Ecto neural progenitor cell (in vitro differentiated cells): ENCODE data around the gene PLEKHG5.

Source experiments
- DNase-seq: peaks from one replicate; pipeline ENCODE4 v3.0.0-alpha.2; 2018; ENCODE audit warnings: low spot score

The PLEKHG5 gene

GRCh38 chr1:6491480-6491962 lies at the start of gene PLEKHG5:
Gene PLEKHG5, minus strand, starts transcription at chr1:6491667. Its CDS starts 14,096 bp downstream, at chr1:6477571.
- DNase-seq, result no peak

GRCh38 chr1:6538956-6539355 lies 47.5 kb upstream of the PLEKHG5 start:
- DNase-seq, result no peak

DNA sequence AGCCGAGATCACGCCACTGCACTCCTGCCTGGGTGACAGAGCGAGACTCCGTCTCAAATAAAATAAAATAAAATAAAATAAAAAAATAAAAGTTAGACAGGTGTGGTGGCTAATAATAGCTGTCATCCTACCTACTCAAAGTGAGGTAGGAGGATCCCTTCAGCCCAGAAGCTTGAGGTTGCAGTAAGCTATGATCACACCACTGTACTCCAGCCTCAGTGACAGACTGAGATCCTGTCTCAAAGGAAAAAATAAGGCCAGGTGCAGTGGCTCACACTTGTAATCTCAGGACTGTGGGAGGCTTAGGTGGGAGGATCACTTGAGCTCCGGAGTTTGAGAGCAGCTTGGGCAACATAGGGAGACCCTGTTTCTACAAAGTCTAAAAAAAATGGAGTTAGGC lies 44.8 kb upstream of the PLEKHG5 start:
- DNase-seq, result no peak

DNA sequence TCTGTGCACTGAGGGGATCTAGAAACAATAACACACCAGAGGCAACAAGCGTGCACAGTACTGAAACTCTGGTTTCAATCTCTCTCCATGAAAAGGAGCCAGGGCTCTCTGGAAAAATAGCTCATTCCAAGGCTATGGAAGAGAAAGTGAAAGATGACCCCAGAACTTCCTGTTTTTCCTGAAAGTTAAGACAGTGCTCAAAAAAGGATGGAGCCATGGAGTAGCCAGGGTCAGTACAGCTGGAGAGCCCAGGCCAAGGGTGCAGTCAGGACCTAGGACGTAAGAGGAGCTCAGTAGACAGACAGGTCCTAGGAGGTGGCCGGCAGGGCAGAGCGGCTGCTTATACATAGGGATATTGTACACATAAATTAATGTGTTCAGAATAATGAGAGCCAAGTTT lies 43.7 kb upstream of the PLEKHG5 start:
- no peak for DNase-seq

DNA sequence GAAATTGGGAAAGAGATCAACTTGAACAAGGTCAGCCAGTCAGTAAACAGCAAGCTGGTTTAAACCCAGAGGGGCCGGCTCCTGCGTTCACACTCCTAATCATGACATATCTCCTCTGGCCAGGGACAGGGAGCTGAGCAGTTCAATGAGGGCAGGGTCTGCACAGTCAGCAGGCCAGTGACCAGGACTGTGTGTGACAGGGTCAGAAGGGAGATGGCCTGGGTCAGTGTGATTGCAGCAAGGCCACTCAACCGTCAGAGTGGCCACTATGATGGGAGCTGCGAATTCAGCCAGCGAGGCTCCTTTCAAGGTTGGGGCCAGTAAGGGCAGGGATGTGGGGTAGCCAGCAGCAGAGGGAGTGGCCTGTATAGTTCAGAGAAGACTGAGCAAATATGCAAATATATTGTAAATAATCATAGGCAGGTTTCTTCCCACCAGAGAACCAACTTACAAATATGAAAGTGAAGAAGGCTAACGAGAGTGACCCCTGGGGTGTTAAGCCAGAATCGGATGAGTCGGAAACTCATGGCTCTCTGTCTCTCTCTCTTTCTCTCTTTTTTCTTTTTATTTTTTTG lies 42.9 kb upstream of the PLEKHG5 start:
- no peak for DNase-seq

DNA sequence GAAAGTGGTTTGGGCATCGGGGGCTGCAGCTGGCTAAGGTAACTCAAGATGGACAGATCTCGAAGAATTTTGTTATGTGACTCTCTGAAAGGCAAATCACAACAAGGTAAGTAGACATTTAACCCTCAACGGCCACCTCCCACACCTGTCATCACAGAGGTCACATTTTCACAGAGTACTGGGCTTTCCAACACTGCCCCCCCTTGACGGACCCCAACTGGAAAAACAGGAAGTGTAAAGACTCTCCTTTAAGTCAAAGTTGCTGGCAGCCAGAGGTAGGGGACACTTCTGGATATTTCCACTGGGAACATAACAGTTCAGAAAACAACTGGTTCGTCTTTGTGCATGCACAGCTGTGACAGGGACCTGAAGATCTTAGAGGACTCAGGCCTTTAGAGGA lies 40.5 kb upstream of the PLEKHG5 start:
- no peak for DNase-seq

- DNase-seq, result no peak
Measured at GRCh38 chr1:6530504-6531160, 39.2 kb upstream of the PLEKHG5 start.

- DNase-seq, result no peak
Measured at GRCh38 chr1:6528492-6528891, 37.0 kb upstream of the PLEKHG5 start.

DNA sequence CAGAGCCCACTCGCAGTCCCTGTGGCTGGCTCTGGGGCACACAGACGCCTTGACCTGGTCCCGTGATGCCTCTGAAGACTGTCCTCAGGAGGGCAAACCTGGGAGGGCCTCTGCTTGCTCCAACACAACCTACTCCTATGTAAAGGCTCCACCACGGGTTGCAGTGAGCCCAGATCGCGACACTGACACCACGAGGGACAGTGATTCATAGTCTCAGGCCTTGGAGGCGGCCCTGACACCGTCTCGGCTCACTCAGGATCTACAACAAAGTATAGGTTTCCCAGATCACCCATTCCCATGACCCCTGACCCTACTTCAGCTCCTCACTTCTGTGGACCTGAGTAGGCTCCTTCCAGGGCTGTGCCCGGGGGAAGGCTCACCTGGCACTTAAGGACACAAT lies 34.8 kb upstream of the PLEKHG5 start:
- no peak for DNase-seq

DNA sequence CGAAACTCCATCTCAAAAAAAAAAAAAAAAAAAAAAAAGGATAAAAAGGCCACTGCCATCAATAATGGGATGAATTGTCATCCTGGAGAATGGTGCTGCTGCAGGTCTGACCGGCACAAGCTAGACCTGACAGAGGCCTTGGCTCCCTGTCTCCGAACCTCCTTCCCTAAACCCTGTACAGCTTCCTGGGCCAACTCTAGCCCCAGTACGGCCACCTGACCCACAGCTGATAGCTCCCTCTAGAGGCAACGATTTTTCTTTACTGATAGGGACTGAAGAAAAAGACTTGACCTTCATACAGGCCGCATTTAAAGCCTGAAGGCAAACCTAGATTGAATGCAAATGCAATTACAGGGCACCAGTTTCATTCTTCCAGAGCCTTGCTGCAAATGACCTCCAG lies 32.1 kb upstream of the PLEKHG5 start:
- no peak for DNase-seq

DNA sequence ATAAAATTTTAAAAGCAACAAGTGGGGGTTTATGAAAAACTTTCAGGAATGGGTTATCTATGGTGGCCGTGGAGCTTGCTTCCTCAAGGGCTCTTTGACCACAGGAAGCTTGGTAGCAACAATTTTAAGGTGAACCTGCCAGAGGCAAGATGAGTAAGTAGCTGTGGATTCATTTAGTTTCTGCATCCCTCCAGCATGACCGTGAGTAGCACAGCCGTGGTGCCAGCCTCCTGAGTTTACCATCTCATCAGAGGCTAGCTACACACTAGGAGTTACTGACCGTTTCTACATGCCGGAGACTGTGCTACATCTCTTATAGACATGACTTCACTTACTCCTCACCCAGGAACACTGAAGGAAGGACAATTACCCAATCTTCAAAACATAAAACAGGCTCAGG lies 30.1 kb upstream of the PLEKHG5 start:
- no peak for DNase-seq

DNA sequence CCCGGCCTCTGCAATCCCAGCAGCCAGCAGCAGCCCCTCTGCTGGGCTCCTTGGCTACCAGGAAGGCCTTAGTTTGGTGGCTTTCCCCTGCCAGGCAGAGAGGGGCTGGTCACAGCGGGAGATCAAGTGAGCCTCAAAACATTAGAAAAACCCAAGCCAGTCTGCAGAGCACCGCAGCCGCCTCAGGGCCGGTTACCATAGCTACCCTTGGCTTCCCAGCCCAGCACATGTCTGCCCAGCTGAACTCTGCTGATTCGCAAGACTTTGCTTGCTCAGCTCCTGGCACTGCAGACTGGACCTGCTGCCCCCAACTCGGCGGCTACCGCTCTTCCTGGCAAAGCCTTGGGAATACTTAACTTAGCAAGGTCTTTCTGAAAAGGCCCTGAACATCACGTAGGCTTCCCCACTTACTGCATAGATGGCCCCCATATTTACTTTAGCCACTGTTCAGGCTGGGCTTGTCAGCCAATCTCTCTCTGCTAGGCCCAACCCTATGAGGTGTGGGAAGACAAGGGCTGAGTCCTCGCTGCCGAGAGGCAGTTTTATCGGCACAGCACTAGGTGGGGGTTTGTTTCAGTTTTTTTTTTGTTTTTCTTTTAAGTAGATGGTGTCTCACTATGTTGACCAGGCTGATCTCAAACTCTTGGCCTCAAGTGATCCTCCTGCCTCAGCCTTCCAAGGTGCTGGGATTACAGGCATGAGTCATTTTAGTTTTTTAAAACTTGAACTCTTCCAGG lies 28.6 kb upstream of the PLEKHG5 start:
- DNase-seq, result peak; percentile 88

DNA sequence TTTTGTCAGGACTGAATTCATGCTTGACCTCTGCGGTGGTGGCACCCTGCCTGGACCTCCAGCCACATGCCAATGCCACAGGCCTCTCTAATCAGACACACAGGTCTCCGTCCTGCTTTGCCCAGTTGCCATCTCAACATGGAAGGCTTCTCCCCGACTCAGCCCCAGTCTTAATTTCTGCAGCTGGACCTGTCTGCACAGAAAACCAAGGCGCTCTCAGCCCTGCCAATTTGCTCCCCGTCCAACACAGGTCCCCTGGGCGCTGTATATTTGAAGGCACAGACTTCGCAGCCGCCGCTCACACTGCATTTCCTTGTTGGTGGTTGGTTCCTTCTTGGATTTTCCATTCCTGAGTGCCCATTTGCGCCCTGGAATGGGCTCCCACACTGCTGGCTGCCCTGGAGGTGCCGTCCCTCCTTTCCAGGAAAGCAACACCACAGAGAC lies 28.0 kb upstream of the PLEKHG5 start:
- DNase-seq, result no peak

- no peak for DNase-seq
Measured at GRCh38 chr1:6517435-6517851, 26.0 kb upstream of the PLEKHG5 start.

DNA sequence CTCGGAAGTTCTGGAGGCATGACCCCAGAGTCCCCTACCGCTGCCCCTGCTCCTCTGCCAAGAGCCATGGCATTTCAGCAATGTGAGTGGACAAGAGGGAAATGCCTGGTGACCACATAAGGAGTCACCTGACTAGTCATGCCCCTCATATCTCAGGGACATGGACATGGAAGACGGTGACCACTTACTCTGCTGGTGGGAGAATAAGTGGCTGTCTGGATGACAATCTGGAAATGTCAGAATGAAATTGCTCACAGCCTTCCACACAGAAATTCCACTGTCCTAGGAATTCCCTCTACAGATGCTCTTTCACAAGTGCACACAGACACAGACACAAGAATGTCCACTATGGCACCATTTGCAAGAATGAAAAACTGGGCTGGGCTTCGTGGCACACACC lies 24.3 kb upstream of the PLEKHG5 start:
- DNase-seq, result no peak

- DNase-seq, result no peak
Measured at GRCh38 chr1:6513320-6513801, 21.9 kb upstream of the PLEKHG5 start.

- DNase-seq, result no peak
Measured at GRCh38 chr1:6512908-6513280, 21.4 kb upstream of the PLEKHG5 start.

DNA sequence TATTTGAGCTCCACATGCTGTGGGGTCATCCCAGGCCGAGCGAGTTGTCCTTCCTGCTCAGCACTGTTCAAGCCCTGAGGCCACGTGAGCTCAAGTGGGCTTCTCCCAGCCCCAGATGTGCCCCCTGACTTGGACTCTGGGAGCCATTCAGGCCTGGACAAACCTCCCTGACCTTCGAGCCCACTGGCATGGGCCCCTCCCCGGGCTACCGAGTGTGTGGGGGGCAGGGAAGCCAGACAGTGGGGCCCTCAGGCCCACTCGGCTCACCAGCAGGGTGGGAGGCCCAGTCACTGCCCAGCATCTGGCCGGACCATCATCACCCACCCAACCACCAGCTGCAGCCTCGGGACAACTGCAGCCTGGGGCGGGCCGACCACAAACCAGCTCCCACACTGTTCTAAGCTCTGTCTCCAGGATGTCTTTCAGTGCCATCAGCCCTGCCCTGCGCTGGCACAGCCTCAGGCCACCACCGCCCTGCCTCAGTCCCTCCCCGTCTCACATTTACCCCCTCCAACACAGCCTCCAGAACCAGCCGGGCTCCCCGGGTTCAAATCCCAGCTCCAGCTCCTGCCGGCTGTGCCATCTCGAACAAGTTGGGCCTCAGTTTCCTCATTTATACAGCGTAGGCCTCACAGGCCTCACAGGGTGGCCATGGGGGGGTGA lies 20.9 kb upstream of the PLEKHG5 start:
- peak; percentile 51 for DNase-seq

GRCh38 chr1:6511561-6512244 lies 20.2 kb upstream of the PLEKHG5 start:
- no peak for DNase-seq

DNA sequence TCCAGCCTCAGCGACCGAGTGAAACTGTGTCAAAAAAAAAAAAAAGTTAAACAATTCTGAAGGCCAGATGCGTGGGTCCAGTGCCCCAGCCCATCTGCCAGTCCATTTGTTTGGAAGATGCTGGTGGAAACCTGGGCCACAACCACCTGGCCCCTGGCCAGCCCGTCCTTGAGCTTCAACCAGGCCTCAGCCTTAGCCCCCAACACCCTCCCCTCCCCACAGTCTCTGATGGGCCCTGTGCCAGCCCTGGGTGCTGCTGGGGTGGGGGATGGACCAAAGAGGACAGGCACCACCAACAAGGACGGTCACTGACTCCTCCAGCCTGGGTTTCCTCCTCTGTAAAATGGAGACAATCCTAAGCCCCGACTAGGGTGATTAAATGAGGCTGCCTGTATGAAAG lies 19.6 kb upstream of the PLEKHG5 start:
- DNase-seq, result no peak

- no peak for DNase-seq
Measured at GRCh38 chr1:6510493-6510892, 19.0 kb upstream of the PLEKHG5 start.

DNA sequence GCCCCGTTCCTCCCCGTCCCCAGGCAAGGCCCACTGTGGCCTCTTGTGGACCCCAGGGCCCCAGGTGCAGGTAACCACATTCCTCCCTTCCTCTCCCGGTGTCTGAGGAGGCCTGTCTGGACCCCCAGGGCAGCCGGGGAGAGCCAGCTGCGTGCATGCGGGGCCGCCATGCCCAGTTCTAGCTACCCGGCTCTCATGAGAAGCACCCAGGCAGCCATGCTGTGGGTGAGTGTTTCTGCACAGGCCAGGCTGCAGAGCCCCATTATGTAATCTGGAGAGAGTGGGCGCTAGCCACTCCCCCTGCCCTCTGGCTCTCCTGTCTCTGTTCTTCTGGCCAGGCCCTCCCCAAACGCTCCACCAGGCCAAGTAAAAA lies 18.4 kb upstream of the PLEKHG5 start:
- DNase-seq, result no peak
